ENCODE data around the gene GOLGA2.

The GOLGA2 gene

DNA sequence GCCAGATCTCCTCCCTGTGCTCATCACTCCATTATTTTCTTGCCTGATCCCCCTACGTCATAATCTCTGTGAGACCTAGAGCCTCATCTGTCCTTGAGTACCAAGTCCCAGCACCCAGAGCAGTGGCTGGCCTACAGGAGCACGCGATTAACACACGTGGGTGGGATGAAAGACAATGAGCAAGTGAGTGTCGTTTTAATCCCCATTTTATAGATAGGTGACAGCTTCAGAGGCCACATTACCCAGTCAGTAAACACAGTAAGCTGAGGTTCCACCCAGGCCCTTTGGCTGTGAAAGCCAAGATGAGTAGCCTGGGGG is 29.1 kb upstream of the GOLGA2 start:
- H3K4me3 ChIP-seq (ENCODE audit: low read depth, low read length), result no peak overlapping the region
- no peak for DNase-seq (ENCODE audit: low read depth)
- TF ChIP-seq, protein P1, sequence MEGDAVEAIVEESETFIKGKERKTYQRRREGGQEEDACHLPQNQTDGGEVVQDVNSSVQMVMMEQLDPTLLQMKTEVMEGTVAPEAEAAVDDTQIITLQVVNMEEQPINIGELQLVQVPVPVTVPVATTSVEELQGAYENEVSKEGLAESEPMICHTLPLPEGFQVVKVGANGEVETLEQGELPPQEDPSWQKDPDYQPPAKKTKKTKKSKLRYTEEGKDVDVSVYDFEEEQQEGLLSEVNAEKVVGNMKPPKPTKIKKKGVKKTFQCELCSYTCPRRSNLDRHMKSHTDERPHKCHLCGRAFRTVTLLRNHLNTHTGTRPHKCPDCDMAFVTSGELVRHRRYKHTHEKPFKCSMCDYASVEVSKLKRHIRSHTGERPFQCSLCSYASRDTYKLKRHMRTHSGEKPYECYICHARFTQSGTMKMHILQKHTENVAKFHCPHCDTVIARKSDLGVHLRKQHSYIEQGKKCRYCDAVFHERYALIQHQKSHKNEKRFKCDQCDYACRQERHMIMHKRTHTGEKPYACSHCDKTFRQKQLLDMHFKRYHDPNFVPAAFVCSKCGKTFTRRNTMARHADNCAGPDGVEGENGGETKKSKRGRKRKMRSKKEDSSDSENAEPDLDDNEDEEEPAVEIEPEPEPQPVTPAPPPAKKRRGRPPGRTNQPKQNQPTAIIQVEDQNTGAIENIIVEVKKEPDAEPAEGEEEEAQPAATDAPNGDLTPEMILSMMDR (IDR thresholded peaks at IDR 0.05; ENCODE audit: low read depth, low read length, missing control alignments), result no peak

DNA sequence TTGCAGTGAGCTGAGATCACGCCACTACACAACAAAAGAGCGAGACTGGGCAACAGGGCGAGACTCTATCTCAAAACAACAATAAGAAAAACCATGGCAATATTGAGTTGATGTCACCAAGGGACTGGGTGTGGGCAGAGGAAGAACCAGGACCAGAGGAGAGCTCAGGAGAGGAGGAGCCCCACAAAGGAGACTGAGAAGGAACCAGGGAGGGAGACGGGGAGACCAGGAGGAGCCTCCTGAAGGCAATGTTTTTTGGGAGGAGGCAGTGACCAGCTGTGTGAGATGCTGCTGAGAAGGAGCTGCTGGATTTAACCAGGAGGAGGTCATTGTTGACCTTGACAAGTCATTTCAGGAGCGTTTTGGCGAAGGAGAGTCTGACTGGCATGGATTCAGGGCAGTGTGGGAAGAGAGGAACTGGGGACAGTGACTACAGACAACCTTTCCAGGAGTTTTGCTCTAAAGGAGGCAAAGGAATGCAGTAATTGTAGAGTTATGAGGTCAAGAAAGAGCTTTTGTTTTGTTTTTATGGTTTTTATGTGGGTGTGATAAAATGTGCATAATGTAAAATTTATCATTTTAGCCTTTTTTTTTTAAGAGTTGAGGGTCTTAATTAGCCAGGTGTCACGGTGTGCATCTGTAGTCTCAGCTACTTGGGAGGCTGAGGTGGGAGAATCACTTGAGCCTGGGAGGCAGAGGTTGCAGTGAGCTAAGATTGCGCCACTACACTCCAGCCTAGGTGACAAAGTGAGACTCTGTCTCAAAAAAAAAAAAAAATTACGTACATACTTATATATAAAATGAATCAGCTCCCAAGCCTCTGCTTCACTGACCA is 28.5 kb upstream of the GOLGA2 start:
- TF ChIP-seq, protein P1 (IDR thresholded peaks at IDR 0.05; ENCODE audit: low read depth, low read length, missing control alignments), result no peak
- no peak for DNase-seq (ENCODE audit: low read depth)
- H3K4me3 ChIP-seq (ENCODE audit: low read depth, low read length), result no peak overlapping the region

DNA sequence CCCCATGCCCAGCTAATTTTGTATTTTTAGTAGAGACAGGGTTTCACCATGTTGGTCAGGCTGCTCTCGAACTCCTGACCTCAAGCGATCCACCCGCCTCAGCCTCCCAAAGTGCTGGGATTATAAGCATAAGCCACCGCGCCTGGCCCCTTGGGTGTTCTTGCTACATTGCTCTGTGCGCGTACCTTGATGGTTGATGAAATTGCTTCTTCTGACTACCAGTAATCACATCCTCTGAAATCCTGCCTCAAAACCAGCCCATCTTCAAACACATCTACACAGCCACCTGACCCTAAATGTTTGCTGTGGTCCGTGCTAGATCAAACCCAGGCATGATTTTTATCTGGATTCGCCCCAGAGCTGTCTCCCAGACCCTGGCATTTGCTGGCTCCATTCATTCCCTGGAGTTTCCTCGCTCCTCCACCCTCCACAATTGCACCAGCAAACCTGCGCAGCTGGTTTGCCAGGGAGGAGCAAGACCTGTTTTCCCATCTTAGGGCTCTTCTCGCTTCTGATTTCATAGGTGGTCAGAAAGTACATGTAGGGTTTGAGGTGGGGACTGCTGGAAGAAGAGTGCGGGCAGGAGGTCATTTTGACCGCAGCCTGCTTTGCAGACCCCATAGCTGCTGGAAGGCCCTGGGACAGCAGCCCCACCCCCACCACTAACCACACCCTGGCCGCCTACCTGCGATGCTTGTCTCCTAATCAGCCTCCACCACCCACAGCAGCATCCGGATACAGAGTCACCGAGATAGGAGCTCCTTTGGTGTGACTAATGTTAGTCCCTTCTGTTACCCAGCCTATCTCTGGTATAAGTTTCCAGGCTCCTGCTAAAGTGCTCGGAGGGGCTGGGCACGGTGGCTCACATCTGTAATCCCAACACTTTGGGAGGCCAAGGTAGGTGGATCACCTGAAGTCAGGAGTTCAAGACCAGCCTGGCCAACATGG is 23.0 kb upstream of the GOLGA2 start:
- no peak overlapping the region for H3K4me3 ChIP-seq (ENCODE audit: low read depth, low read length)
- TF ChIP-seq, protein P1 (IDR thresholded peaks at IDR 0.05; ENCODE audit: low read depth, low read length, missing control alignments), result no peak
- DNase-seq (ENCODE audit: low read depth), result no peak

DNA sequence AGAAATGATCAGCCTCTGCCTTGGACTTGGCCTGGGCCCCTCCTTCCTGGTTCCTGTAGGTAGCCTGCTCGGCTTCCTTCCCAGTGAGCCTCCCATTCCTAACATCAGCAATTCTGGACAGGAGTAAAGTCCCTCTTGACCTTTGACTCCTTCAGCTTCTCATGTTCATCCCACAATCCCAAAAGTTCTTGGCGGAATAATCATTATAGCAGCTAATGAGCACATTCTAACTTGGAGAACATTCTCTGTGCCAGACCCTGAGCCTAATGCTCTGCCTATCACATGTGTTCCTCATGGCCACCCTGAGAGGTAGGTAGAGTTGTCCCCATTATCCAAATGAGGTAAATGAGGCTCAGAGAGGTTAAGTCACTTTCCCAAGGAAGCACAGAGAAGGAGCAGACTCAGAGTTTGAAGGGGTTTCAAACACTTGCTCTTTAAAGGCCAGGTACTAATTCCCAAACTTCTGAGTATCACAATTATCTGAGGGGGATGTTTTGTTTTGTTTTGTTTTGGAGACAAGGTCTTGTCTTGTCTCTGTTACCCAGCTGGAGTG is 21.5 kb upstream of the GOLGA2 start:
- H3K4me3 ChIP-seq (ENCODE audit: low read depth, low read length), result no peak overlapping the region
- TF ChIP-seq, protein P1 (IDR thresholded peaks at IDR 0.05; ENCODE audit: low read depth, low read length, missing control alignments), result no peak
- no peak for DNase-seq (ENCODE audit: low read depth)

DNA sequence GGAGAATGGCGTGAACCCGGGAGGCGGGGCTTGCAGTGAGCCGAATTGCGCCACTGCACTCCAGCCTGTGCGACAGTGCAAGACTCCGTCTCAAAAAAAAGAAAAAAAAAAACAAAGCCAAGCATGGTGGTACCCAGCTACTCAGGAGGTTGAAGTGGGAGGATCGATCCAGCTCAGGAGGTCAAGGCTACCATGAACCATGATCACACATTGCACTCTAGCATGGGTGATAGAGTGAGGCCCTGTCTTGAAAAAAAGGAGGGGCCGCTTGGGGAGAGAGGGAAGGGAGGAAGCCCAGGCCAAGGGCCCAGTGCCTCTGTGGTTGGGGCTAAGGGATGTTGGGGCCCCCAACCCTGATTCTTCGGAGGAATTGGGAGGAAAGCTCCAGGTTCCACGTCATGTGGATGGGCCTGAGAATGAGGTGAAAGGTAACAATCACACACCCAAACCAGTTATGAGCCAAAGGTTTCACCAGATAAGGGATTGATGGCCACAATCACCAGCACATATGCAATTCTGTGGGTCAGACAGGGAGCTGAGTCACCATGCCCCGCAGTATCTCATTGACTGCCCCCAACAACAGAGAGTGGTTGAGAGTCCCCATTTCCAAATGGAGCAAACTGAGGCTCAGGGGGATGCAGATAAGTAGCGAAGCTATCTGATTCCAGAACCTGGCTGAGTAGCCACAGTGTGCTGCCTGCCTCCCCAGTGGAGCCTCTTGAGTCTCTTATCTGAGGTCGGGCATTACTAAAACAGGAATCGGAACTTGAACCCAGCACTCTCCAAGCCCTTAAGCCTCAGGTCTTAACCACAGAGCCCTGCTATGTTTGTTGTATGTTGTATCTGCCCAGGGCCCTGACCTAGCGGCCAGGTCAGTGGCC is 20.8 kb upstream of the GOLGA2 start:
- TF ChIP-seq, protein P1 (IDR thresholded peaks at IDR 0.05; ENCODE audit: low read depth, low read length, missing control alignments), result no peak
- DNase-seq (ENCODE audit: low read depth), result no peak
- no peak overlapping the region for H3K4me3 ChIP-seq (ENCODE audit: low read depth, low read length)

DNA sequence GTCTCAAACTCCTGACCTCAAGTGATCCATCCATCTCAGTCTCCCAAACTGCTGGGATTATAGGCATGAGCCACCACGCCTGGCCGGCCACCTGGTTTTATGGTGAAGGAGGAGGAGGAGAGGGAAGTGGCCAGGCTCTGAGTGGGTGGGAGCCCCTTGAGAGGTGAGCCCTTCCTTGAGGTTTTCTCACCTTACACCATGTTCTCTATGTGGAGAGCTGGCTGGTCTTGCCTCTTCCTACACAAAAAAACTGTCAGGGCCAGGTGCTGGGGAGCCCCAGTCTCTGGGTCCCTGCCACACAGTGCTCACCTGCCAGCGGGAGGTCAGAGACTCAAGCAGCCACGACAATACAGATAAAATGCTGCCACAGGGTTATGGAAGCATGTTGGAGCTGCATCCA is 18.3 kb upstream of the GOLGA2 start:
- DNase-seq (ENCODE audit: low read depth), result no peak
- no peak overlapping the region for H3K4me3 ChIP-seq (ENCODE audit: low read depth, low read length)
- TF ChIP-seq, protein P1 (IDR thresholded peaks at IDR 0.05; ENCODE audit: low read depth, low read length, missing control alignments), result no peak
